Dermis blood vessel endothelial cell (primary cell): ENCODE measurements around the gene CTNNA2. TPM values are rescaled to one million over a fixed set of nuclear protein-coding genes. Genes with fewer than 3 reads are reported as not detected.

Source experiments
- DNase-seq: peaks from one replicate; pipeline ENCODE4 v3.0.0; 2010
- total RNA-seq: library from RNA; depleted of rRNA; stranded (reverse); fragments of >200 nt; gene quantifications from 2 replicates; pipeline ENCODE4 v1.2.3, GENCODE V29; 2014

The CTNNA2 gene
- total RNA-seq, 1 donor from 2014 or later = not detected

GRCh38 chr2:79619442-79619841 lies 106.6 kb downstream of the CTNNA2 start:
- DNase-seq = no peak

GRCh38 chr2:79619976-79620375 lies 107.1 kb downstream of the CTNNA2 start:
- no peak for DNase-seq

- no peak for DNase-seq
These were observed 107.8 kb downstream of the CTNNA2 start for GRCh38 chr2:79620679-79621078.

GRCh38 chr2:79621252-79621651 lies 108.4 kb downstream of the CTNNA2 start:
- DNase-seq = no peak

- no peak for DNase-seq
These were observed 108.9 kb downstream of the CTNNA2 start for GRCh38 chr2:79621755-79622154.

GRCh38 chr2:79622508-79622907 lies 109.7 kb downstream of the CTNNA2 start:
- DNase-seq = no peak

GRCh38 chr2:79627237-79627636 lies 114.4 kb downstream of the CTNNA2 start:
- DNase-seq = no peak

- DNase-seq = no peak
These were observed 117.2 kb downstream of the CTNNA2 start for GRCh38 chr2:79630060-79630459.

GRCh38 chr2:79630972-79631557 lies 118.2 kb downstream of the CTNNA2 start:
- no peak for DNase-seq

GRCh38 chr2:79638410-79638809 lies 125.6 kb downstream of the CTNNA2 start:
- no peak for DNase-seq

- DNase-seq = no peak
These were observed 126.1 kb downstream of the CTNNA2 start for GRCh38 chr2:79638954-79639353.

GRCh38 chr2:79640001-79640400 lies 127.2 kb downstream of the CTNNA2 start:
- DNase-seq = no peak

- no peak for DNase-seq
These were observed 136.7 kb downstream of the CTNNA2 start for GRCh38 chr2:79649531-79649930.

GRCh38 chr2:79660557-79660956 lies 147.7 kb downstream of the CTNNA2 start:
- no peak for DNase-seq

- no peak for DNase-seq
These were observed 152.2 kb downstream of the CTNNA2 start for GRCh38 chr2:79665091-79665490.

GRCh38 chr2:79666430-79666829 lies 153.6 kb downstream of the CTNNA2 start:
- DNase-seq = no peak

- no peak for DNase-seq
These were observed 156.9 kb downstream of the CTNNA2 start for GRCh38 chr2:79669714-79670113.

GRCh38 chr2:79670198-79670597 lies 157.3 kb downstream of the CTNNA2 start:
- DNase-seq = no peak

GRCh38 chr2:79686884-79687283 lies 174.0 kb downstream of the CTNNA2 start:
- DNase-seq = no peak

- DNase-seq = no peak
These were observed 182.4 kb downstream of the CTNNA2 start for GRCh38 chr2:79695248-79695647.

- no peak for DNase-seq
These were observed 184.3 kb downstream of the CTNNA2 start for GRCh38 chr2:79697200-79697599.

GRCh38 chr2:79700651-79701050 lies 187.8 kb downstream of the CTNNA2 start:
- no peak for DNase-seq

GRCh38 chr2:79702905-79703304 lies 190.1 kb downstream of the CTNNA2 start:
- no peak for DNase-seq

GRCh38 chr2:79711098-79711497 lies 198.2 kb downstream of the CTNNA2 start:
- DNase-seq = no peak

- no peak for DNase-seq
These were observed 200.4 kb downstream of the CTNNA2 start for GRCh38 chr2:79713131-79713785.
